NCI-H2171 (cell line): ENCODE results near the gene INSYN2B.

Source experiments
- DNase-seq: peaks from one replicate; lab custom pipeline; 2025; lab: John Stamatoyannopoulos, UW

INSYN2B gene

GRCh38 chr5:169933127-169933526 lies 47.2 kb downstream of the INSYN2B start:
- DNase-seq, result no peak

GRCh38 chr5:169923988-169924387 lies 56.3 kb downstream of the INSYN2B start:
- peak; percentile 75 for DNase-seq

- DNase-seq, result no peak
Measured at GRCh38 chr5:169922474-169922873, 57.8 kb downstream of the INSYN2B start.

- no peak for DNase-seq
Measured at GRCh38 chr5:169921949-169922348, 58.3 kb downstream of the INSYN2B start.

- DNase-seq, result no peak
Measured at GRCh38 chr5:169921384-169921783, 58.9 kb downstream of the INSYN2B start.

- DNase-seq, result no peak
Measured at GRCh38 chr5:169920474-169920873, 59.8 kb downstream of the INSYN2B start.

- no peak for DNase-seq
Measured at GRCh38 chr5:169918228-169918627, 62.1 kb downstream of the INSYN2B start.

GRCh38 chr5:169917500-169917899 lies 62.8 kb downstream of the INSYN2B start:
- no peak for DNase-seq

- no peak for DNase-seq
Measured at GRCh38 chr5:169914766-169915165, 65.5 kb downstream of the INSYN2B start.

GRCh38 chr5:169913479-169913878 lies 66.8 kb downstream of the INSYN2B start:
- DNase-seq, result no peak

GRCh38 chr5:169911448-169912212 lies 68.7 kb downstream of the INSYN2B start:
- no peak for DNase-seq

GRCh38 chr5:169910393-169910792 lies 69.9 kb downstream of the INSYN2B start:
- no peak for DNase-seq

GRCh38 chr5:169909945-169910344 lies 70.3 kb downstream of the INSYN2B start:
- no peak for DNase-seq

- no peak for DNase-seq
Measured at GRCh38 chr5:169908864-169909263, 71.4 kb downstream of the INSYN2B start.

- DNase-seq, result no peak
Measured at GRCh38 chr5:169906745-169907649, 73.3 kb downstream of the INSYN2B start.

GRCh38 chr5:169905017-169905416 lies 75.3 kb downstream of the INSYN2B start:
- no peak for DNase-seq

- no peak for DNase-seq
Measured at GRCh38 chr5:169904508-169904907, 75.8 kb downstream of the INSYN2B start.

GRCh38 chr5:169904059-169904458 lies 76.2 kb downstream of the INSYN2B start:
- no peak for DNase-seq

- DNase-seq, result no peak
Measured at GRCh38 chr5:169901896-169902295, 78.4 kb downstream of the INSYN2B start.

- DNase-seq, result no peak
Measured at GRCh38 chr5:169897481-169897880, 82.8 kb downstream of the INSYN2B start.

- no peak for DNase-seq
Measured at GRCh38 chr5:169895926-169896325, 84.4 kb downstream of the INSYN2B start.

GRCh38 chr5:169893571-169893970 lies 86.7 kb downstream of the INSYN2B start:
- DNase-seq, result no peak

GRCh38 chr5:169893010-169893409 lies 87.3 kb downstream of the INSYN2B start:
- DNase-seq, result no peak
